ENCODE measurements around the gene CLCNKB. TPM values are rescaled to one million over a fixed set of nuclear protein-coding genes. Genes with fewer than 3 reads are reported as not detected.
"Not testable (repeated sequence)": the region's sequence is repeated elsewhere in the genome, so short reads cannot be mapped to it uniquely, and the experiment has no call there.

The CLCNKB gene
- total RNA-seq, 1 donor from 2014 or later, result 2.5 TPM

DNA sequence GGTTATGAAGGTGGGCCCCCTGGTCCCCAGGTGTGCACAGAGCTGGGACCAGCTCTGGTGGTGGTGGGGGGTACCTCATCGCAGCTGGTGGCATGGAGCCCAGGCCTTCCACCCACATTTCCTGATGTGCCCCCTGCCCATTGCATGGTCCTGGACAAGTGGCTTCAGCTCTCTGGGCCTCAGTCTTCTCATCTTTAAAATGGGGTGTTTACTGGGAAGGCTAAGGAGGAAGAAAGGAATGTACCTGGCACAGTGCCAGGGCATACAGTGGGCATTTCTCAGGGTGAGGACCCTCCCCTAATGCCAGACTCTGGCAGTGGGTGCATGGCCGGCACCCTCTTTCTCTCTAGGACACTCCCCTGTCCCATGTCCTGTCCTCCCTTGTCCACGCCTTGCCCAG lies 7.5 kb downstream of the CLCNKB start:
- intact Hi-C loops (cut with DNase I), result loop anchor here (10.0 kb wide), 1 partner anchor 256 kb away; no protein-coding TSS in a partner anchor
- DNase-seq (no peak), ATAC-seq (ENCODE audit: poor library complexity) (no peak)

DNA sequence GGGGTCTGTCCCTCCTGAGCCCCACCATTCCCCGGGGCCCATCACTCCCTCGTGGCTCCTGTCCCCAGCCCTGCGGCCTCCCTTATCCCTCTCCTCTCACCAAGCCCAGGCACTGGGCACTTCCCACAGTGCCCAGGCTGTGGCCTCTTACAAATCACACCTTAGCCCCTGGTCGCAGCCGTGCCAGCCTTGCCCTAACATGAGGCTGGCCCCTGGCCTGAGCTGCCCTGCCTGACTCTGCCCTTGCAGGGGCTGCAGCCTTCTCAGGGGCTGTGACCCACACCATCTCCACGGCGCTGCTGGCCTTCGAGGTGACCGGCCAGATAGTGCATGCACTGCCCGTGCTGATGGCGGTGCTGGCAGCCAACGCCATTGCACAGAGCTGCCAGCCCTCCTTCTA lies 8.4 kb downstream of the CLCNKB start:
- DNase-seq; ATAC-seq (ENCODE audit: poor library complexity): not testable (repeated sequence)
- intact Hi-C loops (cut with DNase I), result loop anchor here (10.0 kb wide), 1 partner anchor 257 kb away; no protein-coding TSS in a partner anchor

DNA sequence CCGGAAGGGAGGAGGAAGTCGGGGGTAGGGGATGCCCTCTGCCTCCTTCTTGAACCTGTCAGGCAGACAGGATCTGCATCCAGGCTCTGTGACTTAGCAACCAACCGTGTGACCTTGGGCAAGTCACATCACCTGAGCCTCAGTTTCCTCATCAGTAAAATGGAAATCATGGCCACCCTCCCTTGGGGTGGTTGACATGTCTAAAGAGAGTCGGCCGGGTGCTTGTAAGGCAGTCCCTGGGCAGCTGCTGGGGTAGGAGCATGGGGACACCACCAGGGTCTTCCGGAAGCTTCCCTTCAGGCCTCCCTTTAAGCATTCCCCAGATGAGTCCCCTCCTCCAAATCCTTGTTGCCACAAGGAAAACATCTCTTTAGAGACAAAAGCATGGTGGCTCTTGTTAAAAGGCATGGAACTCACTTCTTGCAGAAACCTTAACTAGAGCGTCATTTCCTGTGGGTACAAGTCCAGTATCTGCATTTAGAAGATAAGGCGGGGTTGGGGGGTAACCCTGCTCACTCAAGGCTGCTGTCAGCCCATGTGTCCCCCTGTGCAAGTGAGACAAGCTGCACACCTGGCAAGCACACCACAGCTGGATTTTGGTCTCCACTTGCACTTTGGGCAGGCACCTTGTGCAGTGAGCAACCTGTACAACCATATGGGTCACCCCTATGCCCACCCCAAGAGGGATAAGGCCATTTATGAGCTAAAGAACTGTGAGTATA lies 10.4 kb downstream of the CLCNKB start:
- ATAC-seq (ENCODE audit: poor library complexity) (no peak), DNase-seq (no peak)
- intact Hi-C loops (cut with DNase I), result loop anchor here (10.0 kb wide), 1 partner anchor 259 kb away; no protein-coding TSS in a partner anchor

DNA sequence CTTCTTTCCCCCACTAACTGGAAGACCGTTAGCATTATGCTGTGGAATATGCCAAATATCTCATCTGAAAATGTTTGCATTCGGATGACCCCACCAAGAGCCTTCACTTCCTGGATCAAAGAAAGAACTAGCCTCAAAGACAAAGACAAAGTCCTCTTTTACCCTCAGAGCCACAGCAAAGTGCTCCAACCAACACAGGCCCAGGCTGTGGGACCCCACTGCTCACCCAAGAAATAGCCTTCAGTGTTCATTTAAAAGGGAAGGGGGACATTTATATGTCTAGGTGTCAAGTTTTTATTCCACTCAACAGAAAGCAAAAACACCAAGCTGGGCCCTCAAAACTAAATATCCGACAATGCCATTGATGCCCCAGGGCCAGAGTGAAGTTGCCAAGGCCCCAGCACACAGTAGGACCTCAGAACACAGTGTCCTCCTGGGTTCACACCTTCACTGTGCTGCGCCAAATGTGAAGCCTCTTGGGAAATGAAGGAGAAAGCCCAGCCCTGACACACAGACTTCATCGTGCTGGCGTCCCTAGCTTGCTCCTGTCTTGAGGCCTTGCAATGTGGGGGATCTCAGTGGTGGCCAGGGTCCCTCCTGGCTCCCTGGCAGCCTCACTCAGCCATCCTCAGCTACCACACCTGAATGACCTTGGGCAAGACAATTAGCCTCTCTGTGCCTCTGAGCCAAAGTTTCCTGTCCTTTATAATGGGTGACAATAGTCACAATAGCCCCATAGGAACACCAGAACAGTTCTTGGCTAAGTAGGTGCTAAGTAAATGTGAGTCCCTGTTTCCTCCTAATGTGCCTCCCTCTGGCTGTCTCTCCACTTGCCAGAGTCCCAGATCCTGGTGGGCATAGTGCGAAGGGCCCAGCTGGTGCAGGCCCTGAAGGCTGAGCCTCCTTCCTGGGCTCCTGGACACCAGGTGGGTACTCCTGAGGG lies 11.3 kb downstream of the CLCNKB start:
- DNase-seq (no peak), ATAC-seq (ENCODE audit: poor library complexity) (no peak)
- intact Hi-C loops (cut with DNase I), result loop anchor here (5.0 to 10.0 kb wide), 2 partner anchors 48 to 260 kb away; no protein-coding TSS in a partner anchor

DNA sequence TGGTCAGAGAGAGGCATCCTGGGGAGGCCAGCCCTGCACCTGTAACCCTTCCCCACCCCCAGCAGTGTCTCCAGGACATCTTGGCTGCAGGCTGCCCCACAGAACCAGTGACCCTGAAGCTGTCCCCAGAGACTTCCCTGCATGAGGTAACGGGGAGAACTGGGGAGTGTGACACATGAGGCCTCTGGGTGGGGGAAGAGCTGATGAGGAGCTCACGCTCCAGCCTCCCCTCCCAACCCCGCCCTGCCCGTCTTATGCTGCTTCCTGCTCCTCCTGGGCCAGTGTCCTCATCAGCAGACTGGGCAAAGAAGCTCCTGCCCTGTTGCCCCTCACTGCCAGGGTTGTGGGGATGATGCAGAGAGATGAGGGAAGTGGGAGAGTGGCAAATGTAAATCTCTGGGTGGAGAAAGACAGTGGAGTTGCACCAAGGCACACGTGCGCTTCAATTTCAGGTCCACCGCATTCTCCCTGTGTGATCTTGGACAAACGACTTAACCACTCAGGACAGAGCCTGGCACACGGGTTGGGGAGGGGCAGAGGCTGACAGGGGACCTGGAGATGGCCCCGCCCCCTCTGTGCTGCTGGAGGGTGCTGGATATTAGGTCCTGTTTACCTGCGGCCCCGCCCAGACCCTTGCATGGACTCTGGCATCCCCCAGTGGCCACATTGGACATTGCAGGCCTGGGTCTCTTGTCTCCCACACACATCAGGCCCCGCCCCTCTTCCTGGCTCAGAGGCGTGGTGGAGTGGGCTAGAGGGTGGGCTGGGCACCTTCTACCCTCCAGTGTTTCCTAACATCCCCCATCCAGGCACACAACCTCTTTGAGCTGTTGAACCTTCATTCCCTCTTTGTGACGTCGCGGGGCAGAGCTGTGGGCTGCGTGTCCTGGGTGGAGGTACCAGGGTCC lies 12.3 kb downstream of the CLCNKB start:
- peak; percentile 85 for ATAC-seq (ENCODE audit: poor library complexity)
- intact Hi-C loops (cut with DNase I), result loop anchor here (2.0 to 10.0 kb wide), 3 partner anchors 23 to 261 kb away; no protein-coding TSS in a partner anchor
- DNase-seq, result peak; percentile 91

DNA sequence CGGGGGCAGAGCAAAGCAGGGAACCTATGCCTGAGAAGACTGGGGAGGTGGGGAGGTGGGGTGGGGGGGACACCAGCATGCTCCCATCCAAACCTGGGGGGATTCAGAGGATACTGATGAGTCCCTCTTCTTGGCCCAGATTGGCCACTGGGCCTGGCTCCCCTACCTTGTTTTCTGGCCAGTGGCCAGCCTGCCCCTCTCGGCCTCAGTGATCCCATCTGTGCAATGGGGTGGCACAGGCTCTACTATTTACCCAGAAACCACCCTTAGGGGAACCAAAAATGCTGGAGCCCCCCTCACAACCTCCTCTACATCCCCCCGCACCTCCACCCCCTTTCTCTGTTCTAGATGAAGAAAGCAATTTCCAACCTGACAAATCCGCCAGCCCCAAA lies 12.9 kb downstream of the CLCNKB start:
- intact Hi-C loops (cut with DNase I), result loop anchor here (2.0 to 10.0 kb wide), 3 partner anchors 24 to 262 kb away; no protein-coding TSS in a partner anchor
- ATAC-seq (ENCODE audit: poor library complexity); DNase-seq: not testable (repeated sequence)

DNA sequence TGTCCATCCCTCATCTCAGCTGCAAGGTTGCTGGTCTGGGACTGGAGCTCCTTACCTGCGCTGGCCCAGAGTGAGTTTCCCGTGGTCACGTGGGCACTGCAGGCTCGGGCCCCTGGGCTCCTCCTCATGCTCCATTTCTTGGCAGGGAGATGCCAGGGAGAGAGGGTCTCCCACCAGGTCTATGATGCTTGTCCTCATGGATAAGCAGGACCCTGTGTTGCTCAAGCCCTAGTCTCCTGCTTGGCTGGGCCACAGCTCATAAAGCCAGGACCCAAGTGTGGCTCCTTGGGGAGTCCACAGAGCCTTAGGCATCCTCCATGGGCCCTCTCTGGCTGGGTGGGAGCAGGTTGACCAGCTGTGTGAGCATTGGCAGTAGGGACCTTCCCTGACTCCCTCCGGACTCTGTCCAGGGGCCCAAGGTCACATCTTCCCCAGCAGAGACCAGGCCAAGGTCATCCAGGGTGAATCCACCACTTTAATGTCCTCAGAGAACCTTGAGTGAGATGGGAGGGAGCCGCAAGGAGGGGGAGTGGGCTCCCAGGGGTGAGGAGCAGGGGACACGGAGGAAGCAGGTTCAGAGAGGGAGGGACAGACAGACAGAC lies 13.8 kb downstream of the CLCNKB start:
- peak; percentile 24 for ATAC-seq (ENCODE audit: poor library complexity)
- DNase-seq, result not testable (repeated sequence)
- intact Hi-C loops (cut with DNase I), result loop anchor here (2.0 to 10.0 kb wide), 3 partner anchors 25 to 263 kb away; no protein-coding TSS in a partner anchor

DNA sequence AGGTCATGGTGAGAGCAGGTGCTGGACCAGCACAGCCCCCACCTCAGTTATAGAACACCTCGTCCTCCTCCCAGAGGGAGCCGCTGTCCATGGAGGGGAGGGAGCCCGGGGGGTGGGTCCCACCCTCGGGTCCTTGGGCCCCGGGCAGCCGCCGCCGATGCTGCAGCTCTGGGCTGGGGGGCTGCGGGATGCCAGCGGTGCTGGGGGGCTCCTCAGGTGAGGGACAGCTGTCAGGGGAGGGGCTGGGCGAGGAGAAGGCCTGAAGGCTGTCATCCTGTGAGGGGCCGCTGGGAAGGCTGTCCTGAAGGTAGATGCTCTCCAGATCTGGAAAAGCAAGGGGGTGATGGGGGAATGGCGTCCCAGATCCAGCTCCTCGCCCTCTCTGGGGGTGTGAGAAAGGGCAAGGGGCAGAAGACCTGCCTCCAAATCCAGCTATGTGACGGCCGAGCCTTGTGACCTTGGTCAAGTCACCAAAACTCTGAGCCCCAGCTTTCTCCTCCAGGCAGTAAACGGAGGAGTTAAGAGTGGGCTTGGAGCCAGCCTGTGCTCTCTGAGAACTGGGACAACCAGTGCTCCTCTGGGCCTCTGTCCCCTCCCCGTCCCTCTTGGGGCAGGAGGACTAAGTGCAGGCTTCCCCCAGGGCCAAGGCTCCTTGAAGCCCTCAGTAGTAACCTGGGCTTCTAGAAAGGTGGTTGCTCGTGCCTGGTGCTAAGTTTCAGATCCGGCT lies 15.0 kb downstream of the CLCNKB start:
- peak; percentile 27 for ATAC-seq (ENCODE audit: poor library complexity)
- not testable (repeated sequence) for DNase-seq
- intact Hi-C loops (cut with DNase I), result loop anchor here (5.0 to 10.0 kb wide), 2 partner anchors 51 to 264 kb away; no protein-coding TSS in a partner anchor

DNA sequence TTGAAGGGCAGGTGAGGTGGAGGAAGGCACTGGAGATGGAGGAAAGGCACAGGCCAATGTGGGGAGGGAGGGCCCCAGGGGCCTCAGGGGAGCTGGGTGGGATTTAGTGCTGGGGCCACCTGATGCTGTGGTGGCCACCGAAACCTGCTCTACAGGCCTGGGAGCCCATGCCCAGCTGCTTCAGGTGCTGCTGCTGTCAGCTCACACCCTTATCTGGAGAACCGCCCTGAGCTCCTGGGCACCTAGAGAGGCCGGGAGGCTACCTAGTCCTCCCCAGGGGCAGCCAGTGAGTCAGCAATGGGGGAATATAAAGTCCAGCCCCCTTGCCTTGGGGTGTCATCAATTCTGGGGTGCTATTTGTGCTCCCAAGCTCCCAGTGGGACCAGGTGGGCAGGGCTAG lies 17.7 kb downstream of the CLCNKB start:
- intact Hi-C loops (cut with DNase I), result no loop called here
- ATAC-seq (ENCODE audit: poor library complexity) (no peak), DNase-seq (no peak)

DNA sequence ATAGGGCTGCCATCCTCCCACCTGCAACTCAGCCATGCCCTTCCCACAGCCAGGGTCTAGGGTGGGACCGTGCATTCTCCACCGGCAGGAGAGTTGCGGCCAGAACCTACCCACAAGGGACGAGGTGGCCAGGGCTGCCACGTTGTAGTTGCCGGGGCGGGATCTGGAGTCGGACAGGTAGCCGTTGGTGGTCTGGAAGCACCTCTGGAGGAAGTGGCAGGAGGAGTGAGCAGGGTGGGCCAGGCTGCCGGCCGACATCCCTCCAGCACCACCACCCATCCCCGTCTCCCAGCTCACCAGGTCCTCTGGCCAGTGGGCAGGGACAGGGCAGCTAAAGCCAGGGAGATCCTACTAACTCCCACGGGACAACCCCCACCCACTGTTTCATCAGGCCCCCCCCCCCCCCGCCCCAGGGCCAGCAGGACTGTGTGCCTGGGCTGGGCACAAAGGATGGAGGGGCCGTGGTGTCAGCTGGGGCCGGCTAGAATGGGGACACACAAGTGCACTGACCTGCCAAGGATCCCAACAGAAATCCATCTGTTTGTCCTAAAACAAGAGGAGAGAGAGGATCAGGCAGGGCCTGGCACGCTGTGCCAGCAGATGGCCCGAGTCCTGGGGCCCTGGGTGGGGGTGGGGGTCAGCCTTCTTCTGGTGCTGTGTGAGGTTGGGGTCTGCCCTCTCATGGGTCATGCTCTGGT lies 18.6 kb downstream of the CLCNKB start:
- DNase-seq; intact Hi-C loops (cut with DNase I); ATAC-seq (ENCODE audit: poor library complexity): not testable (repeated sequence)

DNA sequence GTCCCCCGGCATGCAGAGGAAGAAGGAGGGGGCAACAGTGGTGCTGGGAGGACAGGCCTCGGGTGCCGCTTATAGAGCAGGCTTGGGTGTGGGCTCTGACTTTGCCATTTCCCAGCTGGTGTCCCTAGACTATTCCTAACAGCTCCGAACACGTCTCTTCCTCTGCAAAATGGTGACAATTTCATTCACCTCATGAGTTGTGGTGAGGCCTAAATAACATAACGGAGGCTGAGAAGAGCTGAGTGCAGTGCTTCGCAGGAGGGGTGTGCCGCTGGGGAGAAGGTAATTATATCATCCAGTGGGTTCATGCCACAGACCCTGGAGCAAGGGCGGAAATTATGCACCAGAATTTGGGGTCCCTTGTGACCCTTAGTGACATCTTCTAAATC lies 19.1 kb downstream of the CLCNKB start:
- DNase-seq; intact Hi-C loops (cut with DNase I): not testable (repeated sequence)

DNA sequence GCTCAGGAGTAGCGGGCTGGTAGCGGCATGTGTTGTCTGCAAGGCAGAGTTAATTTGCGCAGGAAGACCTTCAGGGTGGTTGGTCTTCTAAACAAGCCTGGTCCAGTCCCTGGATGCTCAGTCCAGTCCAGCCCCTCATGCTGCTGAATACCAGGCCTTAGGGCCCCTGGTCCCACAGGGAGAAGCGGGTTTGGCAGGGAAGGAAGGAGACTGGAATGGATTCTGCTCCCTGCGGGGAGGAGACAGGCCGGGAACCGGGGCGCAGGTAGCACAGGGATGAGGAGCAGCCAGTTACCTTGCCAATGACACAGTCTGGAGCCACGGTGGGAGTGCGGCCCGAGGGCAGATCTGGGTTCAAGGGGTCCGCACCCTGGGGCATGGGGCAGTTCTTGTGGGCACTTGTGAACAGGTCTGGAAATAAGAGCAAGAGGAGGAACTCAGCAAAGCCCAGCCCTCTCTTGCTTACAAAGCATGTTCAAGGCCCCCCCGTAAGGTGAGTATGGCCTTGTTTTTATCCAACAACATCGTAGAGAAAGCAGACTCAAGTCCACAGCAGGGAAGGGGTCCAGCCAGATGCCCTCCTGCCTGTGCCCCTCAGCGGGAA lies 19.7 kb downstream of the CLCNKB start:
- no peak for ATAC-seq (ENCODE audit: poor library complexity)
- intact Hi-C loops (cut with DNase I), result no loop called here
- no peak for DNase-seq

More for the DNA sequence above, 19.1 kb downstream of the CLCNKB start:
- ATAC-seq (ENCODE audit: poor library complexity), result not testable (repeated sequence)

DNA sequence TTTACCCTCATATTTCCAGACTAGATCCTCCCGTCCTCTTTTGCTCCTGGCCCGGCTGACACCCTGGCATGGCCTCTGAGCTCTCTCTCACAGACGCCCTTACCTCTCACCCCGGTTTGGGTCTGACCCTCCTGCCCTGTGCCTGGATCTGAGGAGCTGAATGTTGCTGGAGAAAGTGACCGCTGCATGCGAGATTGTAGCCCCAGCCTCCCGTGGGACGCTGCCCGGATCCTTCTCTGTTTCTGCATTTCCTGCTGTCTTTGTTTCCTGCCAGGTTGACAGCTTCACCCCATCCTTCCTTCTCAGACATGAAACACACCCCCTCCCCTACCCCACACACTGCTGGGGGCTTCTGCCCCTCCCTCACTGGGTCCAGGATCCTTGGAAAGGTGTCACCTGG lies 20.3 kb downstream of the CLCNKB start:
- ATAC-seq (ENCODE audit: poor library complexity), result no peak
- no peak for DNase-seq
- intact Hi-C loops (cut with DNase I), result no loop called here

DNA sequence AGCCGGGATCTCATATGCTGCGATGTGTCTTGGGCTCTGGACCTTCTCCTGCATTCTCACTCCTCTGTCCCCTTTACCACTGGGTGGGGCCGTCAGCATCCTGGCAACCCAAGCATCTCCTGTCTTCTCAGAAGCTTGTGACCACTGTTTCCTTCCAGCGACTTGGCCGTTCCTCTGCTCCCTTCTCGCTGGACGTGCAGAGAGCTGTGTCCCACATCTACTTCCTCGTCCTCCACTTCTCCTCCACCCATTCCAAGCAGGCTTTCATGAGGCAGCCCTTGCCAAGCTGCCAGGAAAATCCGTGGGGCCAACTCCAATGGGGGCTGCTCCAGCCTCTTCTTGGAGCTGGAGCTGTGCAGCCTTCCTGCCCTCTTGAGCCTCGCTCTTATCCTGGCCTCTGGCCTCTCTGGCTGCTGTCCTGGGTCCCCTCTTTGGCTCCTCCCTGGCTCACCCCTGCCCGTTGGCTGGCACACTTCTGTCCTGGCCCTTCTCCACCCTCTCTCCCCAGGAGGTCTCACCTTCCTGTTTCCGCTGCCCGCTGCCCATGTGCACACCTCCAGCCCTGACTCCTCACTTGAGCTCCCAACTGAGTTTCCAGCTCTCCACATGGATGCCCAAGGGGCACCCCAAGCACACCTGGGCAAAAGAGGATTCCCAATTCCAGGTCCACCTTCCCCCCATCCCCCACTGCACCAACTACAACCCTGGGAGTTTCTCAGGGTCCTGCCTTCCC lies 21.1 kb downstream of the CLCNKB start:
- intact Hi-C loops (cut with DNase I), result no loop called here
- DNase-seq (no peak), ATAC-seq (ENCODE audit: poor library complexity) (no peak)

DNA sequence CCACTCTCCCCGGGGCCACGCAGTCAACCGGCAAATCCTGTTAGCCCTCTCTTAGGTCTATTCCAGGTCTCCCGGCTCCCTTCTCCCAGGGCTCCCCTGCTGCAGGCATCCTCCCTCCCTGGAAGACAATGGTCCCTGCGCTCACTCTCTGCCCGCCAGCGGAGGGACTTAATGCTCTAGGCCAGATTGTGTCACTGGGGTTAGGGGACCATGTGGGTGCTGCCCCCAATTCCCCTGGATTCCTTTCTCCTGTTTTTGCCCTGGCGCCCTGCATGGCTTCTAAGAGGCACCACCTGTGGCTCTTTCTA lies 21.6 kb downstream of the CLCNKB start:
- no peak for ATAC-seq (ENCODE audit: poor library complexity)
- DNase-seq, result no peak
- intact Hi-C loops (cut with DNase I), result no loop called here

DNA sequence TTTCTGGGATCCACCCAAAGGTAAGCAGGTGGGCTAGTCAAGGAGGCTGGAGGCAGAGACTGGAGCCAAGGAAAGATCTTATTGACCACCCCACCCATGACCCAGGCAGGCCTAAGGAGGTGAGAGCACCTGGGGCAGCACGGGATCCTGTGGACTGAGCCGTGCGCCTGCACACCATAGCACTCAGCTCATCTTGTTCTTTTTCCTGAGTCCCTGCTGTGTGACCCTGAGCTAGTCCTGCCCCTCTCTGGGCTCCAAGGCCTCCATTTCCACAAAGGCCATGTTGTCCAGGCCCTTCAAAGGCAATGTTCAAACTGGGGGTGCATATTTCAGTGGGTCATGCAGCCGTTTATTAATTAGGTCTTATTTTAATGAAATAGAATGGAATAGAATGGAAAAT lies 22.7 kb downstream of the CLCNKB start:
- intact Hi-C loops (cut with DNase I), result no loop called here
- DNase-seq, result no peak
- ATAC-seq (ENCODE audit: poor library complexity), result no peak

Measured in Right ventricle myocardium superior (tissue), 1 donor.